Measurements from ENCODE around the gene TRAM2. TPM values are rescaled to one million over a fixed set of nuclear protein-coding genes. Genes with fewer than 3 reads are reported as not detected.

Gene TRAM2
- total RNA-seq, 1 donor = 5.7 TPM

DNA sequence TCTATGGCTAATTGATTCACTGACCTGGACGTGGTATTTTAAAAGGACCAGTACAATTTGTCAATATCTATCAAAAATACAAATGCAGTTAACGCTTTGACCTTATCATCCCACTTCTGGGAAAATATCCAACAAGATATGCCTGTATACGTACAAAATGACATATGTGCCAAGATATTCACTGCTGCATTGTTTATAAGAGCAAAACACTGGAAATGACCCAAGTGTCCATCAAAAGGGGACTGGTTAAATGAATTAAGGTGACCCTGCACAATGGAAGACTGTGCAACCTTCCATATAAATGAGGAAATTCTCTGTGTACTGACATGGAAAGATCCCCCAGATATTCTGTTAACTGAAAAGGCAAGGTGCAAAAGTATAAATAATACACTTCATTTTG lies 13.9 kb downstream of the TRAM2 start:
- peaks cover 11% of the 10 kb centered on the region for H3K4me1 ChIP-seq (ENCODE audit: insufficient read depth, low read length)
- no peaks in the 10 kb centered on the region for H3K27me3 ChIP-seq (ENCODE audit: insufficient read depth, low read length)
- no peaks in the 10 kb centered on the region for H3K9me3 ChIP-seq (ENCODE audit: low read depth, low read length)
- no peak overlapping the region for H3K4me3 ChIP-seq (ENCODE audit: low read length)

DNA sequence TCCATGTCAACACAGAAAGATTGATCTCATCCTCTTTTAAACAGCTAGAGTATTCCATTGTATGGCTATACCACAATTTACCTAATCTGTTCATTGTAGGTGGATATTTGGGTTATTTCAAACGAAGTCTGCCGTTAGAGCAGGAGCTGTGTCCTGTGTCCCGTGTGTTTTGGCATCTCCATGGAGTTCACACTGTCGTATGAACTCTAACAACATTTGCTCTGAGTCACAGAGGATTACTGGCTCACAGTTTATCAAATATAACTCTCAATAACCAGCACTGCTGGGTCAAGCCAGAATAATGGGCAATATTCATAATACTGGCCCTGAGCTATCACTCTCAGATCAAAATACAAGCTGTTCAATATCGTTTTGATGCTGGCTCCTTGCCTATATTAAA lies 16.4 kb downstream of the TRAM2 start:
- H3K9me3 ChIP-seq (ENCODE audit: low read depth, low read length) = no peaks in the 10 kb centered on the region
- no peaks in the 10 kb centered on the region for H3K27me3 ChIP-seq (ENCODE audit: insufficient read depth, low read length)
- H3K4me1 ChIP-seq (ENCODE audit: insufficient read depth, low read length) = no peaks in the 10 kb centered on the region
- H3K4me3 ChIP-seq (ENCODE audit: low read length) = no peak overlapping the region

DNA sequence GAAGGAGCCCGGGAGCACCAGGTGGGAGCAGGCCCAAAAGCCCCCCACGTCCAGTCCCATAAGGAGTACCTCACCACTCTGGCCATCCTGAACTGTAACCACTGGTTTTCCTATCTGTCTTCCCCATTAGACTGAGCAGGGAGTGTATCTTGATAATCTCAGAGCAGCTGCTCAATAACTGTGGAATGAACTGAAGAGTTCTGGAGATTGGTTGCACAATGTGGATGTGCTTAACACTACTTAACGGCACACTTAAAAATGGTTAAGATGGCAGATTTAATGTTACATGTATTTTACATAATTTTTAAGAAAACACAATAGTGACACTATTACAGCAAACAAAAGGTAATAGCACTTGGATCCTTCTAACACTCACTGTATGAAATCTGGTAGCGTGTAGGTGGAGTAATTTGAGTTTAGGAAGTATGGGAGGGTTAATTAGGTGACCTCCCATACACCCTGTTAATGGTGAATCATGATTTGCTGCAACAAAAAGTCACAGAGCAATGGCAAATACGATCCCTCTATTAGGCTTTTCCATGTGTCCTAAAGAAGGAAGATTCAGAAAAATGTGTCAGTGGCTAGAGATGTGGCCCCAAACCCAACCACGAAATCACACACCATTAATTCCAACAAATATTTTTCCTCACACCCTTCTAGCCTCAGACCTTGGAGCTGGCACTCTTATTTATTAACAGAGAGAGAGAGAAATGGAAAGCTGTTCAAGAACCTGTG lies 18.4 kb downstream of the TRAM2 start:
- Histone ChIP-seq H3K4me1 (ENCODE audit: insufficient read depth, low read length) (no peaks in the 10 kb centered on the region), H3K4me3 (ENCODE audit: low read length) (no peak overlapping the region), H3K9me3 (ENCODE audit: low read depth, low read length) (no peaks in the 10 kb centered on the region), H3K27me3 (ENCODE audit: insufficient read depth, low read length) (no peaks in the 10 kb centered on the region)

DNA sequence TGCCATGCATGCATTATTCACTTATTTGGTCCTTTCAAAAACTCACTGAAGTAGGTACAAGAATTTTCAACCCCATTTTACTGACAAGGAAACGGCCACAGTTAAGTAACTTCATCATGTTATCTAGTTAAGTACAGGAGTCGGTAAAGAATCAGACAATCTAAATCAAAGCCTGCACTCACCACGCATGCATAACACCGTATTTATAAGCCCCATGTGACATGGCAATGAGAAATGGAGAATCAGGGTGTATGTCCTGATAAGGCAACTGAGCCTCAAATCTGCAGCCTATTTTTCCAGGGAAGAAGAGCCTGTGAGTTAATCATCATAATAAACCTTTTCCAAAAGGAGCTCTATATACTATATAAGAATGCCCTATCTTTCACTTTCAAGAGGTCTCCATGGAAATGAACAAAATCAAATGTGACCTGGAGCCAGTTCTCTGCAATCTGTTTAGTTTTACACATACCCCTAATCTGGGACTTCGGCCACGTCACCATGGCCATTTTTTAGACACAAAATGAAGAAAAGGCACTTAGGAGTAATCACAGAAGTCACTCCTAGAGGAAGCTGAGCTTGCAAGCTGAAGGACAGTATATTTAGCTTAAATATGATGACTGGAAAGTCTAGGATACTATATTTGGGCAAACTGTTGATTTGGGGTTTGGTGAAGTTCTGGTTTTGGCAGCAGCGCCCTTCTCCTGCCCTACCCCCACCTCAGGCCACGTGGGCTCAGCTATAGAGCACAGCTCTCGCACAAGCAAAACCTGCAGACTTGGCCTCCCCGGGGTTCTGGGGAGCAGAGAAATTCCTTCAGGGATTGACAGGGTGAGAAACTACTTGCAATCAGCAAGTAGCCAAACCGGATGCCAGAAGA lies 19.2 kb downstream of the TRAM2 start:
- Histone ChIP-seq H3K4me1 (ENCODE audit: insufficient read depth, low read length) (no peaks in the 10 kb centered on the region), H3K9me3 (ENCODE audit: low read depth, low read length) (no peaks in the 10 kb centered on the region), H3K4me3 (ENCODE audit: low read length) (no peak overlapping the region), H3K27me3 (ENCODE audit: insufficient read depth, low read length) (no peaks in the 10 kb centered on the region)

DNA sequence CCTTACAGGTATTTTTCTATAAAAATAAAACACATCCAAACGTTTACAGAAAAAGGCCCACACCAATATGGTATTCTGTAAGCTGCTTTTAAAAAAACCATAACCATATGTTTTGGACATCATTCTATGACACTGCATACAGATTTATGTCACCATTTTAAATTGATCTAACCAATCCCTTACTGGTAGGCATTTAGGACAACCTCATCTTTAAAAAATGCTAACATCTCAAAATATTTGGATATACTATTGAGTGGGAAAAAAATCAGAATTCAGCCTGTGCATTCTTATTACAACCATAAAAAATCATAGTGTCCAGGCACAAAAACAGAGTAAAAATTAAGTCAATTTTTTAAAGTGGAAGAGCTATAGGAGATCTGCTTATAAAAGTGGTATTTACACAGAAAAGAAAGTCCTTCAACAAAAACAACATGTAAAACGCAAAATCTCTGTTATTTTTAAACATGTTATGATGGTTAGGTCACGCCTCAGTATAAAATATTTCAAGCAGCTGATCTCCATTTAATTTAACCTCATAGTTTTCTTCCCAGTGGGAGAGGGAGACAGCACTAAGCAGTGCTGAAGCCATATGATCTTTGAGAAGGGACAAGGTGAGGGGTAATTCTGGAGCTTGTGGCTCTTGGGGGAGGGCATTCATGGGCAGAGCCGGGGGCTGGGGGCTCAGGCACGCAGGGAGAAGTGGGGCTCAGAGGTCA lies 21.2 kb downstream of the TRAM2 start:
- Histone ChIP-seq H3K4me3 (ENCODE audit: low read length) (no peak overlapping the region), H3K27me3 (ENCODE audit: insufficient read depth, low read length) (no peaks in the 10 kb centered on the region), H3K9me3 (ENCODE audit: low read depth, low read length) (no peaks in the 10 kb centered on the region), H3K4me1 (ENCODE audit: insufficient read depth, low read length) (no peaks in the 10 kb centered on the region)

DNA sequence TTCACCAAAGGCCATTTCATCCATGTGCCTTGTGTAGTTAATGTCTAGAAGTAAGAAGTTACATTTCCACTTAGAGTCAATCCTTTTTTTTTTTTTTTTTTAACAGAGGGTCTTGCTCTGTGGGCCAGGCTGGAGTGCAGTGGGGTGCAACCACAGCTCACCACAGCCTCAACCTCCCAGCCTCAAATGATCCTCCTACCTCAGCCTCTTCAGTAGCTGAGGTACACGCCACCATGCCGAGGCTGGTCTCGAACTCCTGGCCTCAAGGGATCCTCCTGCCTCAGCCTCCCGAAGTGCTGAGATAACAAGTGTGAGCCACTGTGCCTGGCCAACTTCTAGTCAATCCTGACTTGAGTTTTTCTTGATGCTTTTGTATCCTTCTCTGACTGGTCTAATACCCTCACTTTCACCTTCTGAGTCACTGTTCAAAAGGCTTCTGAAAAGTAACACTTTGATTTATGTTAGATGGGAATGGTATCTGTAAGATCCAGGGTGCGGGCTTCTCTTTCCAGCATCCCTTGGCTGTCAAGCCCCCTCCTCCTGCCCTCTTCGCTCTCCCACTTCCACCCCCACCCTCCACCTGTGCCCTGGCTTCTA lies 22.1 kb downstream of the TRAM2 start:
- Histone ChIP-seq H3K4me1 (ENCODE audit: insufficient read depth, low read length) (no peaks in the 10 kb centered on the region), H3K9me3 (ENCODE audit: low read depth, low read length) (no peaks in the 10 kb centered on the region), H3K27me3 (ENCODE audit: insufficient read depth, low read length) (no peaks in the 10 kb centered on the region), H3K4me3 (ENCODE audit: low read length) (no peak overlapping the region)

DNA sequence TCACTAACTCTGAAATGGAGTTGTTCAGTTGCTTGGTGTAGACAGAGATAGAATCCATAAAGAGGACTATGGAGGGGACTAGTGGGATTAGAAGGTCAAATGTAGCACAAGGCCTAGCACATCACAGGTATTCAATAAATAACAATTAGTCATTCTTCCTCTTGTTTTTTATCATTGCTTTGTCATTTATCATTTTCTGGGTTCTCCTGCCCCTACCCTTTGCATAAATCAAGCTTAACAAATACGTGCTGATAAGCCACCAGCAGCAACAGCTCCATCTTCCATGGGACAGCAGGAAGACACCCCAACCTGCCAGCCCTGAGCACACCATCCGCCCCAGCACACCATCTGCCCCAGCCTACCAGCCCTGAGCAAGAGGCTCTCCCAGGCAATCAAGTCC lies 23.1 kb downstream of the TRAM2 start:
- Histone ChIP-seq H3K4me3 (ENCODE audit: low read length) (no peak overlapping the region), H3K4me1 (ENCODE audit: insufficient read depth, low read length) (no peaks in the 10 kb centered on the region), H3K9me3 (ENCODE audit: low read depth, low read length) (no peaks in the 10 kb centered on the region), H3K27me3 (ENCODE audit: insufficient read depth, low read length) (no peaks in the 10 kb centered on the region)

DNA sequence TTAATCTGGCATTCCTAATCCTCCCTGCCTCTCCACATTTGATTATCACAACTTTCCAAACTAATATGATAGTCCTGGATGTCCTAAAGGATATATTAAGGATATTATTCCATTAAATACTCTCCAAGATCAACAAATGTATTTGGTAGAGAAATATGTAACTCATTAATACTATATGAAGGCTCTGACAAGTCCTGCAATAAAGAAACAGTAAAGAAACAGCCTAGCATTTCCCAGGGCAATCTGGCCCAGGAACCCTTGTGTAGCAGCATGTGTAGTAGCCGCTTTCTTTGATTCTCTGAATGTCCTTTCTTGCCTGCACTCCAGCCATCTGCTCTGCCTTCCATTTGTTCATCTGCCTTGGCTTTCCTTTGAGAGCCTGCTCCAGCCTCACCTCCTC lies 23.7 kb downstream of the TRAM2 start:
- H3K9me3 ChIP-seq (ENCODE audit: low read depth, low read length) = no peaks in the 10 kb centered on the region
- no peaks in the 10 kb centered on the region for H3K27me3 ChIP-seq (ENCODE audit: insufficient read depth, low read length)
- H3K4me1 ChIP-seq (ENCODE audit: insufficient read depth, low read length) = no peaks in the 10 kb centered on the region
- H3K4me3 ChIP-seq (ENCODE audit: low read length) = no peak overlapping the region

DNA sequence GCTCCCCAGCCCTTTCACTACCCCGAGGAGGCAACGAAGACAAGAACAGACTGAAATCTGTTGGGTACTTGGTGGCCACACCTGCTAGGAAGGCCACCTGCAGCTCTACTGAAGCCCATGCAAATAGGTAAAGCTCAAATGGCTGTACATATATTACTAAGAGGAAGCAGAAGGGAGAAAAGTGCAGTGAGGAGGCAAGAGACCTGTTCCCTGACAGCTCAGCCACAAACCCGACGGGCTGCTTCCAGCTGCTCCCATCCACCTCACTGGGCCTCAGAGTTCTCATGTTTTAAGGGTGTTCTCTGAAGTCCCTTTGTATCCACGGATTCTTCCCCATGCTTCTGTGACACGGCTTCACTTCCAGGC lies 24.6 kb downstream of the TRAM2 start:
- no peaks in the 10 kb centered on the region for H3K4me1 ChIP-seq (ENCODE audit: insufficient read depth, low read length)
- H3K4me3 ChIP-seq (ENCODE audit: low read length) = no peak overlapping the region
- no peaks in the 10 kb centered on the region for H3K9me3 ChIP-seq (ENCODE audit: low read depth, low read length)
- no peaks in the 10 kb centered on the region for H3K27me3 ChIP-seq (ENCODE audit: insufficient read depth, low read length)

DNA sequence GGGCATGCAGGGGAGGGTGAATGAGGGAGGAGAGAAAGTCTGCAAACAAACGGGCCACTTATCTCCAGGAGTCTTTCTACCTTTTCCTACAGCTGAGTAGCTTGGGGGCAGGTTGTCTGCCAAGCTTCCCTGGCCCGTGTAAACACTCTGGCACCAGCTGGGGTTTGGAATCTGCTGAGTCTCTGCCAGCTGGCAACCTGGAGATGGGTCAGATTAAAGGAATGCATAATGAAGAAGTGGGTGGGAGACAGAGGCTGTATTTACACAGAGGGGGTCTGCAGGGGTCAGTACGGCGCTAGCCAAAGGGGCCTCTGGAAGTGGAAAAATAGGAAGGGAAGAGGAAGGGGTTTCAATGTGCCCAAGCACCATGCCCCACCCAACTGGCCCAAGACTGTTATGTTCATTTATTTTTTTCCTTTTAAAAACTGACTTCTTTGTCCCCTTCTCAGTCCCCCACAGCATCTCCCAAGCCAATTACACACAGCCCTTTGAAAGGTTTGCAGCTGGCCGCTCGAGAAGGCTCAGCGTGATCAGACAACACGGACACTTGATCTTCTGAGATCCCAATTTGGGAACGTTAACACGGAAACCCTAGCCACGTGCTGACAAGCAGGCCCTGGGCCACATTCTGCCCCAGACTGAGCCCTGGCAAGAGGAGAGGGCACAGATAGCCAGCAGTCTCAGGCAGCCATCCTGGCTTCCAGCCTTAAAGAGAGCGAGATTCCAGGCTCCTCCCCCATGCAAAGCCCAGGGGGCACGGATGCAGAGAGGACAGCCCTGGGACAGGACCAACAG lies 25.2 kb downstream of the TRAM2 start:
- H3K4me3 ChIP-seq (ENCODE audit: low read length) = no peak overlapping the region
- no peaks in the 10 kb centered on the region for H3K9me3 ChIP-seq (ENCODE audit: low read depth, low read length)
- H3K27me3 ChIP-seq (ENCODE audit: insufficient read depth, low read length) = no peaks in the 10 kb centered on the region
- no peaks in the 10 kb centered on the region for H3K4me1 ChIP-seq (ENCODE audit: insufficient read depth, low read length)

DNA sequence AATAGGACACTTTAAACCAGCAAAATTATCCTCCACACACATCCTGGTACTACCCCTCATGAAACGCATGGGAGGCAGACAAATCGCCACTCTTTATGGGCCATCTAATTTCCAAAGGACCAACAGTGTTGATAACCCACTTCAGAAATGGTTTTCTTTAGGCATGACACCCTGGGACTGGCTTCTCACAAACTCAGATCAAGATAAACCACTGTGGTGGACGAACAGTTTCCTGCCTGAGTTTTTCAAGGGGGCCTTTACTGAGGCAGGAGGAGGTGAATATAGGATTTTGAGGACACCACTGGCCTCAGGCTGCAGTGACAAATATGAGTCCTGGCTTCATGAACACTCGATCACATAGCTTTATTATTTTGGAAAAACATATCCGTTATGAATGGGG lies 26.0 kb downstream of the TRAM2 start:
- Histone ChIP-seq H3K27me3 (ENCODE audit: insufficient read depth, low read length) (no peaks in the 10 kb centered on the region), H3K4me3 (ENCODE audit: low read length) (no peak overlapping the region), H3K4me1 (ENCODE audit: insufficient read depth, low read length) (no peaks in the 10 kb centered on the region), H3K9me3 (ENCODE audit: low read depth, low read length) (no peaks in the 10 kb centered on the region)

DNA sequence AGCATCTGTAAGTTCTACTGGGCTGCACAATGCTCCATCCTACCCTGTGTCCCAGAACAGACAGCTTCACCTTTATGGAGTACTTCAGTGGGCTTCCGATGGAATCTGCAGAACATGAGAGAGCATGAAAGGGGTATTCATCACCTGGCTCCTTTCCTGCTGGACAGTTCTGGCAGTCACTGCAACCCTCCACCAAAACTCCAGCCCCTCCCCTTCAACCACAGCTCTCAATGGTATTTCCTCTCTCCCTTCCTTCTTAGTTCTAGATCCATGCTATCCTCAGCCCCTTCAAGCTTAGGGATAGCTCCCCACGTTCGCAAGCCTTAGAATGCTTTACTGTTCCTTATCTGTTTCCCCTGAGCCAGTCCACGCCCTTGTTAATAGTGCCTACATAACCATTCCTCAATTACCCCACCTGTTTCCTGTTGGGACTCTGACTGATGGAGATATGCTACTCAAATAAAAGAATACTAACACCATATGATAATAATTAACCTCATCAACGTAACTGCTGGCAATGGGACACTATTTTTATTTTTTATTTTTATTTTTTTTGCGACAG lies 26.8 kb downstream of the TRAM2 start:
- Histone ChIP-seq H3K9me3 (ENCODE audit: low read depth, low read length) (no peaks in the 10 kb centered on the region), H3K4me1 (ENCODE audit: insufficient read depth, low read length) (no peaks in the 10 kb centered on the region), H3K27me3 (ENCODE audit: insufficient read depth, low read length) (no peaks in the 10 kb centered on the region), H3K4me3 (ENCODE audit: low read length) (no peak overlapping the region)

DNA sequence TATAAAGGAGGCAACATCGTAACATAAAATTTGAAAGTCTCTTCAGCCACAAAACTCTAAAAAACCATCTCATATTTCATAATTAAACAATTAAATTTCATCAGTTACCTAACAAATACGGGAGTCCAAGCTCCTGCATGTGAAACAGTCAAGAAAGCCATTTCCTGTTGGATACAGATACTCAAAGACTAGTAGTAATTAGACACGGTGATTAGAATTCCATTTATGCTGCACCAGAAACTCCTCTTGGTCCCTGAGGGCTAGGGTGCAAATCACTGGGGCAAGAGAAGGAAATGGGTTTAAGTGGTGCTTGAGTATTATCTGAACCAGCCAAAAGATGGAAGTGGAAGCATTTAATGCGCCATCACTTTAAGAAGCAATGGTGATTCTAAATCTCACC lies 27.4 kb downstream of the TRAM2 start:
- H3K4me1 ChIP-seq (ENCODE audit: insufficient read depth, low read length) = no peaks in the 10 kb centered on the region
- no peak overlapping the region for H3K4me3 ChIP-seq (ENCODE audit: low read length)
- no peaks in the 10 kb centered on the region for H3K9me3 ChIP-seq (ENCODE audit: low read depth, low read length)
- no peaks in the 10 kb centered on the region for H3K27me3 ChIP-seq (ENCODE audit: insufficient read depth, low read length)

DNA sequence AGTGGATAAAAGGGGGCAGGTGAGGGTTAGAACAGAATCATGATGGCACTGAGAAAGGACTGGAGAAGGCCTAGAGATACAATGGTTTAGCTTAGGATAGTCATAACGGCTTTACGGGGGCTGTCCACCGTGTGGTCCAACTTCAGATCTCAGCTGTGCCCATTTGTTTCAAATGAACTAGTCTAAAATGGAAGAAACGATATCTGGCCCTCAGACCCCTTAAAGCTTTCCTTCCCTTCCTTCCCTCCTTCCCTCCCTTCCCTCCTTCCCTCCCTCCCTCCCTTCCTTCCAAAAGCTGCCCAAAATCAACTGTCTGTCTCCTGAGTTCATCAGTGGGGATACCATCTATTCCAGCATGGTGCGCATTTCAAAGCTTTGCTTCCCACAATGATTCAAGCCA lies 27.9 kb downstream of the TRAM2 start:
- H3K27me3 ChIP-seq (ENCODE audit: insufficient read depth, low read length) = no peaks in the 10 kb centered on the region
- H3K9me3 ChIP-seq (ENCODE audit: low read depth, low read length) = no peaks in the 10 kb centered on the region
- no peak overlapping the region for H3K4me3 ChIP-seq (ENCODE audit: low read length)
- H3K4me1 ChIP-seq (ENCODE audit: insufficient read depth, low read length) = no peaks in the 10 kb centered on the region
